ENCODE results near the gene UBE4B.

UBE4B gene

GRCh38 chr1:10155087-10155712, 122.4 kb downstream of the UBE4B start:
- Histone ChIP-seq H3K27me3 (ENCODE audit: insufficient read depth, low read depth, severe bottlenecking) (no peaks in the 10 kb centered on the region), H3K27ac (no peak overlapping the region; the same call in 1 of the 2 replicates), H3K4me3 (ENCODE audit: low read depth, low read length) (no peak overlapping the region), H3K36me3 (peaks cover 13% of the 10 kb centered on the region), H3K9me3 (ENCODE audit: severe bottlenecking) (no peaks in the 10 kb centered on the region)
- DNase-seq, result peak; percentile 48
- TF ChIP-seq CTCF (IDR thresholded peaks at IDR 0.05; ENCODE audit: low read depth, low read length), result no peak

- DNase-seq, result no peak
- no peak for TF ChIP-seq CTCF (IDR thresholded peaks at IDR 0.05; ENCODE audit: low read depth, low read length)
- H3K27ac ChIP-seq, result no peak overlapping the region
- peaks cover 43% of the 10 kb centered on the region for H3K36me3 ChIP-seq
- H3K9me3 ChIP-seq (ENCODE audit: severe bottlenecking), result no peaks in the 10 kb centered on the region
- H3K27me3 ChIP-seq (ENCODE audit: insufficient read depth, low read depth, severe bottlenecking), result no peaks in the 10 kb centered on the region
- H3K4me3 ChIP-seq (ENCODE audit: low read depth, low read length), result no peak overlapping the region
Measured at GRCh38 chr1:10160173-10160572, 127.4 kb downstream of the UBE4B start.

GRCh38 chr1:10160907-10161490, 128.2 kb downstream of the UBE4B start:
- Histone ChIP-seq H3K9me3 (ENCODE audit: severe bottlenecking) (no peaks in the 10 kb centered on the region), H3K4me3 (ENCODE audit: low read depth, low read length) (no peak overlapping the region), H3K27me3 (ENCODE audit: insufficient read depth, low read depth, severe bottlenecking) (no peaks in the 10 kb centered on the region), H3K27ac (no peak overlapping the region), H3K36me3 (peaks cover 49% of the 10 kb centered on the region)
- no peak for TF ChIP-seq CTCF (IDR thresholded peaks at IDR 0.05; ENCODE audit: low read depth, low read length)
- DNase-seq, result peak; percentile 39

GRCh38 chr1:10161541-10162290, 129.0 kb downstream of the UBE4B start:
- TF ChIP-seq CTCF (IDR thresholded peaks at IDR 0.05; ENCODE audit: low read depth, low read length), result no peak
- H3K36me3 ChIP-seq, result peaks cover 50% of the 10 kb centered on the region
- H3K9me3 ChIP-seq (ENCODE audit: severe bottlenecking), result no peaks in the 10 kb centered on the region
- DNase-seq, result no peak
- no peak overlapping the region for H3K4me3 ChIP-seq (ENCODE audit: low read depth, low read length)
- H3K27me3 ChIP-seq (ENCODE audit: insufficient read depth, low read depth, severe bottlenecking), result no peaks in the 10 kb centered on the region
- H3K27ac ChIP-seq, result no peak overlapping the region

- Histone ChIP-seq H3K27me3 (ENCODE audit: insufficient read depth, low read depth, severe bottlenecking) (no peaks in the 10 kb centered on the region), H3K36me3 (peaks cover 74% of the 10 kb centered on the region), H3K4me3 (ENCODE audit: low read depth, low read length) (no peak overlapping the region), H3K27ac (no peak overlapping the region), H3K9me3 (ENCODE audit: severe bottlenecking) (no peaks in the 10 kb centered on the region)
- TF ChIP-seq CTCF (IDR thresholded peaks at IDR 0.05; ENCODE audit: low read depth, low read length), result no peak
- no peak for DNase-seq
Measured at GRCh38 chr1:10168912-10169514, 136.3 kb downstream of the UBE4B start.

All from WERI-Rb-1 (cell line).